BJ (cell line): ENCODE measurements around the gene RXRB. TPM values are rescaled to one million over a fixed set of nuclear protein-coding genes. Genes with fewer than 3 reads are reported as not detected.

Source experiments
- CTCF ChIA-PET: fragments of 350-600 bp; formaldehyde crosslinking; extraction: SDS; loops from one replicate; lab custom pipeline; 2021; ENCODE audit warnings: antibody characterized with exemption, inconsistent platforms; lab: Yijun Ruan, JAX
- POLR2A ChIA-PET: fragments of 300-600 bp; sonication (Branson Sonifier 250); formaldehyde crosslinking; extraction: SDS; loops from one replicate; lab custom pipeline; 2021; ENCODE audit warnings: antibody characterized with exemption; lab: Charles Lee
- DNase-seq: peaks from one replicate; pipeline ENCODE4 v3.0.0-alpha.2; 2011; ENCODE audit warnings: low read depth
- H3K27me3 ChIP-seq: 2 replicates; pipeline ENCODE4 v1.6.0; 2011; ENCODE audit warnings: low read length; ENCODE audit not compliant: control insufficient read depth, insufficient read depth
- H3K36me3 ChIP-seq: 2 replicates; pipeline ENCODE4 v1.5.1; 2011; ENCODE audit warnings: low read length; ENCODE audit not compliant: control insufficient read depth, insufficient read depth
- H3K4me3 ChIP-seq: 2 replicates; pipeline ENCODE4 v1.5.1; 2011; ENCODE audit warnings: low read depth, mild to moderate bottlenecking, control low read depth, low read length
- polyA plus RNA-seq: library from polyadenylated mRNA; depleted of rRNA; stranded (reverse); fragments of >200 nt; gene quantifications from 2 replicates; pipeline ENCODE4 v1.2.3, GENCODE V29; 2011
- TF ChIP-seq, protein P1 (sequence below): IDR thresholded peaks from 2 replicates; pipeline ENCODE4 v1.5.1; 2011; ENCODE audit warnings: low read depth, mild to moderate bottlenecking, control low read depth, inconsistent platforms, low read length, moderate library complexity; ENCODE audit not compliant: insufficient read depth

Gene RXRB
- polyA plus RNA-seq, 1 experiment, result 67.9 TPM

- no peak for DNase-seq
- TF ChIP-seq, protein P1, sequence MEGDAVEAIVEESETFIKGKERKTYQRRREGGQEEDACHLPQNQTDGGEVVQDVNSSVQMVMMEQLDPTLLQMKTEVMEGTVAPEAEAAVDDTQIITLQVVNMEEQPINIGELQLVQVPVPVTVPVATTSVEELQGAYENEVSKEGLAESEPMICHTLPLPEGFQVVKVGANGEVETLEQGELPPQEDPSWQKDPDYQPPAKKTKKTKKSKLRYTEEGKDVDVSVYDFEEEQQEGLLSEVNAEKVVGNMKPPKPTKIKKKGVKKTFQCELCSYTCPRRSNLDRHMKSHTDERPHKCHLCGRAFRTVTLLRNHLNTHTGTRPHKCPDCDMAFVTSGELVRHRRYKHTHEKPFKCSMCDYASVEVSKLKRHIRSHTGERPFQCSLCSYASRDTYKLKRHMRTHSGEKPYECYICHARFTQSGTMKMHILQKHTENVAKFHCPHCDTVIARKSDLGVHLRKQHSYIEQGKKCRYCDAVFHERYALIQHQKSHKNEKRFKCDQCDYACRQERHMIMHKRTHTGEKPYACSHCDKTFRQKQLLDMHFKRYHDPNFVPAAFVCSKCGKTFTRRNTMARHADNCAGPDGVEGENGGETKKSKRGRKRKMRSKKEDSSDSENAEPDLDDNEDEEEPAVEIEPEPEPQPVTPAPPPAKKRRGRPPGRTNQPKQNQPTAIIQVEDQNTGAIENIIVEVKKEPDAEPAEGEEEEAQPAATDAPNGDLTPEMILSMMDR, result no peak
- Histone ChIP-seq H3K36me3 (no peaks in the 10 kb centered on the region), H3K27me3 (peaks cover 1% of the 10 kb centered on the region), H3K4me3 (no peak overlapping the region)
- ChIA-PET POLR2A (no interaction called here), CTCF (interaction anchor here (1.2 to 1.8 kb wide), 4 partner anchors 8 to 83 kb away, joined by 3 to 8 read pairs (median 4); no protein-coding TSS in a partner anchor)
Observed at GRCh38 chr6:33164665-33165373, 35.6 kb downstream of the RXRB start.

DNA sequence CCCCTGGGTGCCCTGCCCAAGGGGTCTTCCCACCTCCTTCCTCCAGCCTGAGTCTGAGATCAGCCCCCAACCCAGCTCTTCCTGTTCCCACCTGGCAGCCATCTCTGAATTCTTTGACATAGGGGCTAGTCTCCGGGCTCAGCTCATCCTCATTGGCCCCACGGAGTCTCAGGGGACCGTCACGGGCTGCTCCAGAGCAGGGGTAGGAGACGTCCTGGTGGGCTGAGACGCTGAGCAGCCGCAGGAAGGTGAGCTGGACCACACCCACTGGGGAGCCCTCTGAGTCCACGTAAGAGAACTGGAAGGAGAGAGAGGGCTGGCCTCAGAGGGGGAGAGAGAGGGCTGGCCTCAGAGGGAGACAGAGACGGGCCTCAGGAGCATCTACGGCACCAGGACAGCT lies 36.3 kb downstream of the RXRB start:
- H3K27me3 ChIP-seq, result peaks cover 1% of the 10 kb centered on the region
- CTCF ChIA-PET, result interaction anchor here (1.2 to 4.3 kb wide), 5 partner anchors 8 to 84 kb away, joined by 3 to 18 read pairs (median 5); no protein-coding TSS in a partner anchor
- TF ChIP-seq, protein P1, result no peak
- no peaks in the 10 kb centered on the region for H3K36me3 ChIP-seq
- POLR2A ChIA-PET, result no interaction called here
- no peak overlapping the region for H3K4me3 ChIP-seq
- no peak for DNase-seq

DNA sequence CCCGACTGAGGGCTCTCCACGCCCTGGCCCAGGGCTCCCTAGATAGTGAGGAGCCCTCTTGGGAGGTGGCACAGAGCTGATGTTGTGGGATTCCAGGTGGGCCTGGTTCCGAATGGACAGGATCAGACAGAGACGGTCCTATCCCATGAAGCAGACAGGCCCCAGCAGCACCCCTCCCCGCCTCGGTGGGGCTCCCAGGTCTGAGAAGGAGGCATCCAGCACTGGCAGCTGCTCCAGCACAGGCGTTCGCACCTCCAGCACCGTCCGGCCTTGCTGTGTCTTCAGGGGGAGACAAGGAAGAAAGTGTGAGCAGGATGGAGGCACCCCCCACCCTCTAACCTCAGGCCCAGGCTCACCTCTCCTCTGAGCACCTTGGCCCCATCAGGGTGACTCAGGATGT lies 36.9 kb downstream of the RXRB start:
- CTCF ChIA-PET, result interaction anchor here (0.7 to 4.3 kb wide), 5 partner anchors 9 to 85 kb away, joined by 3 to 18 read pairs (median 5); no protein-coding TSS in a partner anchor
- Histone ChIP-seq H3K4me3 (no peak overlapping the region), H3K36me3 (no peaks in the 10 kb centered on the region), H3K27me3 (peaks cover 1% of the 10 kb centered on the region)
- DNase-seq, result no peak
- TF ChIP-seq, protein P1, result no peak
- POLR2A ChIA-PET, result no interaction called here

- Histone ChIP-seq H3K27me3 (peaks cover 3% of the 10 kb centered on the region), H3K4me3 (peak overlapping the region; percentile 39), H3K36me3 (no peaks in the 10 kb centered on the region)
- CTCF ChIA-PET, result interaction anchor here (0.6 to 4.3 kb wide), 23 partner anchors 8 to 245 kb away, joined by 3 to 44 read pairs (median 4); partner anchors contain the start of genes COL11A2 and HSD17B8
- TF ChIP-seq, protein P1, result peak; percentile 98
- no peak for DNase-seq
- POLR2A ChIA-PET, result no interaction called here
Observed at GRCh38 chr6:33161354-33162331, 38.8 kb downstream of the RXRB start.
